ENCODE results near the gene LDHB.

GRCh38 chr12:21704847-21705246, 47.2 kb upstream of the LDHB start:
- TF ChIP-seq CTCF (IDR thresholded peaks at IDR 0.05; ENCODE audit: insufficient read depth, low read depth, low read length), result no peak
- no peak for TF ChIP-seq EZH2 (IDR thresholded peaks at IDR 0.05; ENCODE audit: insufficient read depth, low read length)

All from astrocyte (in vitro differentiated cells and primary cell).